Hippocampal formation (tissue), 2 donors: ENCODE data around the gene SMARCC2.
"Not testable (repeated sequence)": the region's sequence is repeated elsewhere in the genome, so short reads cannot be mapped to it uniquely, and the experiment has no call there.

Experiments
- DNase-seq, 2 donors: peaks; one replicate each; lab custom pipeline; 2025; lab: John Stamatoyannopoulos, UW

SMARCC2 gene

GRCh38 chr12:56121204-56121870 is 67.9 kb downstream of the SMARCC2 start:
- DNase-seq: no peak

- no peak for DNase-seq
Observed at GRCh38 chr12:56120158-56120846, 69.0 kb downstream of the SMARCC2 start.

GRCh38 chr12:56119361-56119796 is 69.9 kb downstream of the SMARCC2 start:
- DNase-seq: peak; percentile 46 to 60

- DNase-seq: no peak
Observed at GRCh38 chr12:56118688-56119357, 70.5 kb downstream of the SMARCC2 start.

GRCh38 chr12:56117778-56118687 is 71.2 kb downstream of the SMARCC2 start, which contains the start of gene ZC3H10:
TSS of gene ZC3H10 (plus strand) at chr12:56118266. CDS start at chr12:56120563, 2,297 bp downstream.
- DNase-seq: peak; percentile 94 to 97

GRCh38 chr12:56117082-56117706 is 72.1 kb downstream of the SMARCC2 start:
- DNase-seq: not testable (repeated sequence)

GRCh38 chr12:56116267-56117081 is 72.8 kb downstream of the SMARCC2 start, which contains the start of gene RPL41:
TSS of gene RPL41 (plus strand) at chr12:56116633.
- DNase-seq: peak; percentile 90 to 96

GRCh38 chr12:56115329-56115728 is 74.0 kb downstream of the SMARCC2 start:
- DNase-seq: no peak

- DNase-seq: no peak
Observed at GRCh38 chr12:56114084-56114483, 75.2 kb downstream of the SMARCC2 start.
